WTC11 (cell line): ENCODE data around the gene MEGF8. TPM values are rescaled to one million over a fixed set of nuclear protein-coding genes. Genes with fewer than 3 reads are reported as not detected.

ENCODE experiments used
- ATAC-seq: fragments of 200-7000 bp; cut with Tn5 transposase; 2 replicates; pipeline ENCODE4 v1.10.0; 2021; ENCODE audit warnings: mild to moderate bottlenecking, moderate library complexity
- CTCF ChIA-PET: fragments of 300-600 bp; sonication (Branson Sonifier 250); formaldehyde crosslinking; loops from one replicate; lab custom pipeline; 2021; ENCODE audit warnings: antibody characterized with exemption; lab: Charles Lee
- POLR2A ChIA-PET: fragments of 350-600 bp; sonication (Branson Sonifier 250); formaldehyde crosslinking; loops from one replicate; lab custom pipeline; 2021; ENCODE audit warnings: antibody characterized with exemption; lab: Charles Lee
- DNase-seq: peaks from one replicate; pipeline ENCODE4 v3.0.0; 2021; ENCODE audit warnings: low spot score
- H3K27ac Mint-ChIP-seq: 2 replicates; pipeline ENCODE4 v1.8.0; 2021; ENCODE audit warnings: mixed read lengths
- H3K27me3 Mint-ChIP-seq: 2 replicates; pipeline ENCODE4 v1.8.0; 2021; ENCODE audit warnings: low read depth, mild to moderate bottlenecking, moderate library complexity, mixed read lengths
- H3K36me3 Mint-ChIP-seq: 2 replicates; pipeline ENCODE4 v1.8.0; 2021; ENCODE audit warnings: mixed read lengths
- H3K4me1 Mint-ChIP-seq: 2 replicates; pipeline ENCODE4 v1.8.0; 2022; ENCODE audit warnings: mixed read lengths
- H3K4me3 Mint-ChIP-seq: 2 replicates; pipeline ENCODE4 v1.8.0; 2021; ENCODE audit warnings: mild to moderate bottlenecking, moderate library complexity, mixed read lengths
- H3K9me3 Mint-ChIP-seq: 2 replicates; pipeline ENCODE4 v1.8.0; 2021; ENCODE audit warnings: mixed read lengths
- CREM ChIP-seq: sonication (generic); formaldehyde crosslinking; IDR thresholded peaks from 2 replicates; pipeline ENCODE4 v1.8.1; 2022; ENCODE audit warnings: mild to moderate bottlenecking, missing genetic modification reagents, moderate library complexity
- ELF4 ChIP-seq: sonication (generic); formaldehyde crosslinking; IDR thresholded peaks from 2 replicates; pipeline ENCODE4 v1.8.1; 2022; ENCODE audit warnings: low read depth, mild to moderate bottlenecking, moderate library complexity, missing genetic modification reagents
- GTF2I ChIP-seq: fragments of 250-450 bp; sonication (Bioruptor Pico); conservative IDR thresholded peaks from 2 replicates; pipeline ENCODE4 v1.4.0; 2021; ENCODE audit warnings: mild to moderate bottlenecking
- HMGXB4 ChIP-seq: sonication (generic); formaldehyde crosslinking; IDR thresholded peaks from 2 replicates; pipeline ENCODE4 v1.8.1; 2023; ENCODE audit warnings: mild to moderate bottlenecking, moderate library complexity, missing genetic modification reagents
- JAZF1 ChIP-seq: fragments of 250-450 bp; sonication (Bioruptor Pico); IDR thresholded peaks from 2 replicates; pipeline ENCODE4 v1.9.0; 2021; ENCODE audit warnings: moderate library complexity, mild to moderate bottlenecking, inconsistent platforms
- MAX ChIP-seq: sonication (generic); formaldehyde crosslinking; IDR thresholded peaks from 2 replicates; pipeline ENCODE4 v1.8.0; 2022; ENCODE audit warnings: mild to moderate bottlenecking, missing genetic modification reagents
- NR3C1 ChIP-seq: sonication (generic); formaldehyde crosslinking; conservative IDR thresholded peaks from 2 replicates; pipeline ENCODE4 v1.8.1; 2023; ENCODE audit warnings: low read depth, mild to moderate bottlenecking, missing genetic modification reagents
- PREB ChIP-seq: sonication (generic); formaldehyde crosslinking; IDR thresholded peaks from 2 replicates; pipeline ENCODE4 v1.8.1; 2022; ENCODE audit warnings: mild to moderate bottlenecking, missing genetic modification reagents, moderate library complexity, borderline replicate concordance
- RELA ChIP-seq: sonication (generic); formaldehyde crosslinking; IDR thresholded peaks from 2 replicates; pipeline ENCODE4 v1.8.1; 2022; ENCODE audit warnings: missing genetic modification reagents, mild to moderate bottlenecking, borderline replicate concordance
- RORB ChIP-seq: fragments of 250-450 bp; sonication (Bioruptor Pico); IDR thresholded peaks from 2 replicates; pipeline ENCODE4 v1.9.0; 2021; ENCODE audit warnings: mild to moderate bottlenecking
- SMAD3 ChIP-seq: sonication (generic); formaldehyde crosslinking; IDR thresholded peaks from 2 replicates; pipeline ENCODE4 v1.8.0; 2022; ENCODE audit warnings: missing genetic modification reagents, mild to moderate bottlenecking, borderline replicate concordance
- SP1 ChIP-seq: sonication (generic); formaldehyde crosslinking; conservative IDR thresholded peaks from 2 replicates; pipeline ENCODE4 v1.8.1; 2022; ENCODE audit warnings: missing genetic modification reagents
- TEAD4 ChIP-seq: sonication (generic); formaldehyde crosslinking; IDR thresholded peaks from 2 replicates; pipeline ENCODE4 v1.8.0; 2022; ENCODE audit warnings: mild to moderate bottlenecking, missing genetic modification reagents
- TP53 ChIP-seq: sonication (generic); formaldehyde crosslinking; IDR thresholded peaks from 2 replicates; pipeline ENCODE4 v1.8.1; 2023; ENCODE audit warnings: mild to moderate bottlenecking, missing genetic modification reagents
- USF2 ChIP-seq: sonication (generic); formaldehyde crosslinking; IDR thresholded peaks from 2 replicates; pipeline ENCODE4 v1.8.1; 2023; ENCODE audit warnings: mild to moderate bottlenecking, missing genetic modification reagents, moderate library complexity
- ZNF138 ChIP-seq: sonication (generic); formaldehyde crosslinking; conservative IDR thresholded peaks from 2 replicates; pipeline ENCODE4 v1.8.1; 2022; ENCODE audit warnings: mild to moderate bottlenecking, moderate library complexity, missing genetic modification reagents
- ZNF263 ChIP-seq: sonication (generic); formaldehyde crosslinking; IDR thresholded peaks from 2 replicates; pipeline ENCODE4 v1.8.1; 2022; ENCODE audit warnings: low read depth, mild to moderate bottlenecking, moderate library complexity, missing genetic modification reagents
- ZNF317 ChIP-seq: sonication (generic); formaldehyde crosslinking; IDR thresholded peaks from 2 replicates; pipeline ENCODE4 v1.8.1; 2023; ENCODE audit warnings: low read depth, mild to moderate bottlenecking, moderate library complexity, missing genetic modification reagents, borderline replicate concordance
- ZNF532 ChIP-seq: fragments of 250-450 bp; sonication (Bioruptor Pico); IDR thresholded peaks from 2 replicates; pipeline ENCODE4 v1.9.0; 2021; ENCODE audit warnings: mild to moderate bottlenecking, borderline replicate concordance
- ZNF671 ChIP-seq: fragments of 250-450 bp; sonication (Bioruptor Pico); IDR thresholded peaks from 2 replicates; pipeline ENCODE4 v1.8.0; 2021; ENCODE audit warnings: mild to moderate bottlenecking
- total RNA-seq: library from RNA; stranded (reverse); gene quantifications from 3 replicates; pipeline ENCODE4 v1.2.3, GENCODE V29; 2021
- TF ChIP-seq, protein P1 (sequence below): sonication (generic); formaldehyde crosslinking; IDR thresholded peaks from 2 replicates; pipeline ENCODE4 v1.8.0; 2022; ENCODE audit warnings: mild to moderate bottlenecking, missing genetic modification reagents

Gene MEGF8
- total RNA-seq, 1 experiment from 2014 or later, result 42.1 TPM

- ChIA-PET CTCF (interaction anchor here (1.8 kb wide), 1 partner anchor 25 kb away, joined by 5 read pairs; no protein-coding TSS in a partner anchor), POLR2A (no interaction called here)
- Mint-ChIP-seq H3K4me1 (peaks cover 58% of the 10 kb centered on the region), H3K36me3 (peaks cover 28% of the 10 kb centered on the region), H3K9me3 (peaks cover 12% of the 10 kb centered on the region), H3K4me3 (no peak overlapping the region), H3K27me3 (no peaks in the 10 kb centered on the region), H3K27ac (peak overlapping the region; percentile 73; the same call in 1 of the 2 replicates)
- TF ChIP-seq NR3C1 (CRISPR knock-in tag), result no peak
- TF ChIP-seq USF2 (CRISPR knock-in tag), result no peak
- no peak for TF ChIP-seq SP1 (CRISPR knock-in tag)
- no peak for TF ChIP-seq JAZF1 (CRISPR knock-in tag)
- TF ChIP-seq GTF2I (CRISPR knock-in tag), result no peak
- no peak for TF ChIP-seq ELF4 (CRISPR knock-in tag)
- TF ChIP-seq ZNF317 (CRISPR knock-in tag), result no peak
- TF ChIP-seq RORB (CRISPR knock-in tag), result no peak
- TF ChIP-seq ZNF263 (CRISPR knock-in tag), result no peak
- TF ChIP-seq ZNF671 (CRISPR knock-in tag), result no peak
- TF ChIP-seq MAX (CRISPR knock-in tag), result no peak
- DNase-seq (no peak), ATAC-seq (no peak)
Observed at GRCh38 chr19:42368765-42369164, 43.3 kb downstream of the MEGF8 start.

GRCh38 chr19:42369433-42370067, 44.1 kb downstream of the MEGF8 start:
- no peaks in the 10 kb centered on the region for H3K27me3 Mint-ChIP-seq
- ChIA-PET POLR2A (interaction anchor here (0.8 to 1.5 kb wide), 2 partner anchors 66 to 261 kb away, joined by 3 to 7 read pairs; no protein-coding TSS in a partner anchor), CTCF (interaction anchor here (0.7 to 2.2 kb wide), 12 partner anchors 9 to 71 kb away, joined by 3 to 23 read pairs (median 9); no protein-coding TSS in a partner anchor)
- no peak overlapping the region for H3K27ac Mint-ChIP-seq
- ATAC-seq, result peak; percentile 7
- H3K4me3 Mint-ChIP-seq, result no peak overlapping the region; the same call in 1 of the 2 replicates
- H3K9me3 Mint-ChIP-seq, result peaks cover 5% of the 10 kb centered on the region; the same call in 1 of the 2 replicates
- no peak for DNase-seq
- peaks cover 23% of the 10 kb centered on the region for H3K36me3 Mint-ChIP-seq
- H3K4me1 Mint-ChIP-seq, result peaks cover 57% of the 10 kb centered on the region
- 0 out of 2 replicates have a peak, but pooled peaks have one; percentile 17 for TF ChIP-seq ZNF532 (CRISPR knock-in tag)
- no peak for TF ChIP-seq PREB
- 0 out of 2 replicates have a peak, but pooled peaks have one; percentile 83 for TF ChIP-seq NR3C1 (CRISPR knock-in tag)
- TF ChIP-seq MAX (CRISPR knock-in tag), result peak; percentile 59
- TF ChIP-seq ZNF138, result peak; percentile 80; the same call in 1 of the 2 replicates
- peak; percentile 42; the same call in 1 of the 2 replicates for TF ChIP-seq TP53
- TF ChIP-seq CREM, result no peak
- TF ChIP-seq TEAD4, result no peak
- TF ChIP-seq RELA (CRISPR knock-in tag), result peak; percentile 34; the same call in 1 of the 2 replicates
- TF ChIP-seq, protein P1, sequence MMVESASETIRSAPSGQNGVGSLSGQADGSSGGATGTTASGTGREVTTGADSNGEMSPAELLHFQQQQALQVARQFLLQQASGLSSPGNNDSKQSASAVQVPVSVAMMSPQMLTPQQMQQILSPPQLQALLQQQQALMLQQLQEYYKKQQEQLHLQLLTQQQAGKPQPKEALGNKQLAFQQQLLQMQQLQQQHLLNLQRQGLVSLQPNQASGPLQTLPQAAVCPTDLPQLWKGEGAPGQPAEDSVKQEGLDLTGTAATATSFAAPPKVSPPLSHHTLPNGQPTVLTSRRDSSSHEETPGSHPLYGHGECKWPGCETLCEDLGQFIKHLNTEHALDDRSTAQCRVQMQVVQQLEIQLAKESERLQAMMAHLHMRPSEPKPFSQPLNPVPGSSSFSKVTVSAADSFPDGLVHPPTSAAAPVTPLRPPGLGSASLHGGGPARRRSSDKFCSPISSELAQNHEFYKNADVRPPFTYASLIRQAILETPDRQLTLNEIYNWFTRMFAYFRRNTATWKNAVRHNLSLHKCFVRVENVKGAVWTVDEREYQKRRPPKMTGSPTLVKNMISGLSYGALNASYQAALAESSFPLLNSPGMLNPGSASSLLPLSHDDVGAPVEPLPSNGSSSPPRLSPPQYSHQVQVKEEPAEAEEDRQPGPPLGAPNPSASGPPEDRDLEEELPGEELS (CRISPR knock-in tag), result 0 out of 2 replicates have a peak, but pooled peaks have one; percentile 42
- 0 out of 2 replicates have a peak, but pooled peaks have one; percentile 32 for TF ChIP-seq HMGXB4 (CRISPR knock-in tag)
- TF ChIP-seq SMAD3 (CRISPR knock-in tag), result no peak
